ENCODE data around the gene ZRANB2. TPM values are rescaled to one million over a fixed set of nuclear protein-coding genes. Genes with fewer than 3 reads are reported as not detected.

ZRANB2 gene
- total and polyA plus RNA-seq, 7 donors: 18.5 to 119 (median 63.4) TPM

GRCh38 chr1:71026093-71026492, 54.7 kb downstream of the ZRANB2 start:
- WGBS, 2 donors: 75 to 85% methylated on average over 4 of the region's 4 CpGs
- TF ChIP-seq CTCF (IDR thresholded peaks at IDR 0.05) (no peak), POLR2AphosphoS5 (IDR thresholded peaks at IDR 0.05) (no peak), POLR2A (IDR thresholded peaks at IDR 0.05) (no peak), EP300 (IDR thresholded peaks at IDR 0.05) (no peak)
- Histone ChIP-seq H3K27ac (no peak overlapping the region), H3K4me3 (no peak overlapping the region), H3K36me3 (no peaks in the 10 kb centered on the region), H3K27me3 (no peaks in the 10 kb centered on the region), H3K4me1 (peaks cover 0 to 12% (median 4%) of the 10 kb centered on the region in 4 donors), H3K9me3 (no peaks in the 10 kb centered on the region)
- DNase-seq: no peak
- intact Hi-C loops (cut with DNase I): no loop called here

- H3K36me3 ChIP-seq: no peaks in the 10 kb centered on the region
- H3K4me3 ChIP-seq: no peak overlapping the region
- intact Hi-C loops (cut with DNase I): no loop called here
- no peaks in the 10 kb centered on the region for H3K9me3 ChIP-seq
- H3K4me1 ChIP-seq: peaks cover 0 to 9% (median 0%) of the 10 kb centered on the region in 4 donors
- no peak overlapping the region for H3K27ac ChIP-seq
- TF ChIP-seq CTCF (IDR thresholded peaks at IDR 0.05) (no peak), POLR2AphosphoS5 (IDR thresholded peaks at IDR 0.05) (no peak), POLR2A (IDR thresholded peaks at IDR 0.05) (no peak), EP300 (IDR thresholded peaks at IDR 0.05) (no peak)
- no peak for DNase-seq
- H3K27me3 ChIP-seq: no peaks in the 10 kb centered on the region
- WGBS, 2 donors: 76 to 84% methylated on average over 4 of the region's 4 CpGs
Observed at GRCh38 chr1:71023515-71023914, 57.3 kb downstream of the ZRANB2 start.

GRCh38 chr1:71019233-71019969, 61.4 kb downstream of the ZRANB2 start:
- intact Hi-C loops (cut with DNase I): no loop called here
- 49 to 76% methylated on average over 7 of the region's 7 CpGs for WGBS, 2 donors
- H3K9me3 ChIP-seq: no peaks in the 10 kb centered on the region
- peaks cover 0 to 6% (median 0%) of the 10 kb centered on the region in 4 donors for H3K4me1 ChIP-seq
- no peaks in the 10 kb centered on the region for H3K36me3 ChIP-seq
- TF ChIP-seq EP300 (IDR thresholded peaks at IDR 0.05): no peak
- no peak for TF ChIP-seq POLR2A (IDR thresholded peaks at IDR 0.05)
- no peak for TF ChIP-seq POLR2AphosphoS5 (IDR thresholded peaks at IDR 0.05)
- H3K27me3 ChIP-seq: no peaks in the 10 kb centered on the region
- H3K27ac ChIP-seq: no peak overlapping the region
- no peak for DNase-seq
- no peak overlapping the region for H3K4me3 ChIP-seq

- Histone ChIP-seq H3K4me3 (no peak overlapping the region), H3K9me3 (no peaks in the 10 kb centered on the region), H3K27me3 (no peaks in the 10 kb centered on the region), H3K27ac (no peak overlapping the region), H3K4me1 (peaks cover 0 to 6% (median 0%) of the 10 kb centered on the region in 4 donors), H3K36me3 (no peaks in the 10 kb centered on the region)
- intact Hi-C loops (cut with DNase I): no loop called here
- DNase-seq: no peak
- TF ChIP-seq EP300 (IDR thresholded peaks at IDR 0.05): no peak
- TF ChIP-seq CTCF (IDR thresholded peaks at IDR 0.05): no peak
- no peak for TF ChIP-seq POLR2A (IDR thresholded peaks at IDR 0.05)
- no peak for TF ChIP-seq POLR2AphosphoS5 (IDR thresholded peaks at IDR 0.05)
Observed at GRCh38 chr1:71018791-71019190, 62.0 kb downstream of the ZRANB2 start.

- H3K4me3 ChIP-seq: no peak overlapping the region
- H3K4me1 ChIP-seq: peaks cover 0 to 6% (median 0%) of the 10 kb centered on the region in 4 donors
- no peak for DNase-seq
- H3K9me3 ChIP-seq: no peaks in the 10 kb centered on the region
- 79 to 84% methylated on average over 5 of the region's 5 CpGs for WGBS, 2 donors
- intact Hi-C loops (cut with DNase I): no loop called here
- no peaks in the 10 kb centered on the region for H3K27me3 ChIP-seq
- TF ChIP-seq POLR2AphosphoS5 (IDR thresholded peaks at IDR 0.05) (no peak), POLR2A (IDR thresholded peaks at IDR 0.05) (no peak), CTCF (IDR thresholded peaks at IDR 0.05) (no peak), EP300 (IDR thresholded peaks at IDR 0.05) (no peak)
- H3K27ac ChIP-seq: no peak overlapping the region
- H3K36me3 ChIP-seq: no peaks in the 10 kb centered on the region
Observed at GRCh38 chr1:71015745-71016144, 65.1 kb downstream of the ZRANB2 start.

Measured in sigmoid colon (tissue), 7 donors.